Transverse colon (tissue), 4 donors: ENCODE results near the gene PTK7.

ENCODE experiments used
- POLR2A ChIP-seq: fragments of 450-650 bp; IDR thresholded peaks from one replicate; pipeline ENCODE4 v1.6.1; 2016; ENCODE audit warnings: antibody characterized with exemption, mild to moderate bottlenecking, moderate library complexity
- POLR2AphosphoS5 ChIP-seq, 3 donors: sonication (generic); formaldehyde crosslinking; IDR thresholded peaks; one replicate each; pipeline ENCODE4 v1.6.1; 2016; ENCODE audit warnings: antibody characterized with exemption in 3 of 3
- TF ChIP-seq, protein P1 (sequence below), 5 experiments: fragments of 200-600 bp in 3 of 5; fragments of 450-650 bp in 2 of 5; sonication (generic) in 3 of 5; IDR thresholded peaks; 1 replicate in 2 of 5; 2 replicates in 3 of 5; pipeline ENCODE4 v1.5.1; 2016 to 2017; ENCODE audit warnings: antibody characterized with exemption in 5 of 5, inconsistent platforms in 3 of 5, mild to moderate bottlenecking in 2 of 5, moderate library complexity in 1 of 5

- TF ChIP-seq POLR2AphosphoS5 (IDR thresholded peaks at IDR 0.05) (no peak), POLR2A (no peak)
- TF ChIP-seq, protein P1, sequence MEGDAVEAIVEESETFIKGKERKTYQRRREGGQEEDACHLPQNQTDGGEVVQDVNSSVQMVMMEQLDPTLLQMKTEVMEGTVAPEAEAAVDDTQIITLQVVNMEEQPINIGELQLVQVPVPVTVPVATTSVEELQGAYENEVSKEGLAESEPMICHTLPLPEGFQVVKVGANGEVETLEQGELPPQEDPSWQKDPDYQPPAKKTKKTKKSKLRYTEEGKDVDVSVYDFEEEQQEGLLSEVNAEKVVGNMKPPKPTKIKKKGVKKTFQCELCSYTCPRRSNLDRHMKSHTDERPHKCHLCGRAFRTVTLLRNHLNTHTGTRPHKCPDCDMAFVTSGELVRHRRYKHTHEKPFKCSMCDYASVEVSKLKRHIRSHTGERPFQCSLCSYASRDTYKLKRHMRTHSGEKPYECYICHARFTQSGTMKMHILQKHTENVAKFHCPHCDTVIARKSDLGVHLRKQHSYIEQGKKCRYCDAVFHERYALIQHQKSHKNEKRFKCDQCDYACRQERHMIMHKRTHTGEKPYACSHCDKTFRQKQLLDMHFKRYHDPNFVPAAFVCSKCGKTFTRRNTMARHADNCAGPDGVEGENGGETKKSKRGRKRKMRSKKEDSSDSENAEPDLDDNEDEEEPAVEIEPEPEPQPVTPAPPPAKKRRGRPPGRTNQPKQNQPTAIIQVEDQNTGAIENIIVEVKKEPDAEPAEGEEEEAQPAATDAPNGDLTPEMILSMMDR (IDR thresholded peaks at IDR 0.05) = no peak
Observed at GRCh38 chr6:43185391-43185985, 109.4 kb downstream of the PTK7 start.
